Measurements from ENCODE around the gene CELSR1.

Gene CELSR1

DNA sequence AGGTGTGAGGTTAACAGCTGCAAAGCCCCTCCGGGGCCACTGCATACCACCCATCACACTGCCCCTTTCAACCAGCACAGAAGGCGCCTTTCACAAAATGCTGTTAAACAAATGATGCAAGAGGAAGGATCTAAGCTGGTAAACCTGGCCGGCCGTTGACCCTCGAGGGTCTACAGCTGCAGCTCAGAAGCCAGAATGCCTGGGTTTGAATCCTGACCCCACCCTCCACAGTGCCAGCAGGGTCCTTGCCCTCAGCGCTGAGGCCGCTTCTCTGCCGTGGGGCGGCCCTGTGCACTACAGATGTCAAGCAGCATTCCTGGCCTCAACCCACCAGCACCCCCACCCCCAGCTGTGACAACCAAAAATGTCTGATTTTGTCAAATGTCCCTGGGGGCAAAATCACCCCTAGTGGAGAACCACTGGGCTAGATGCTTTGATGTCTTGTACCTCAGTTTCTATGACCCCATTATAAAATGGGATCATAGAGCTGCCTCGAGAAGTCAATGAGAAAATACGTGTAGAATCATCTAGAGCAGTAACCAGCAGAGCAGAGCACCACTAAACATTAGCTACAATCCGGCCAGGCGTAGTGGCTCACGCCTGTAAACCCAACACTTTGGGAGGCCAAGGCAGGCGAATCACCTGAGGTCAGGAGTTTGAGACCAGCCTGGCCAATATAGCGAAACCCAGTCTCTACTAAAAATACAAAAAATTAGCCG is 77.9 kb downstream of the CELSR1 start:
- no peak for FAIRE-seq

DNA sequence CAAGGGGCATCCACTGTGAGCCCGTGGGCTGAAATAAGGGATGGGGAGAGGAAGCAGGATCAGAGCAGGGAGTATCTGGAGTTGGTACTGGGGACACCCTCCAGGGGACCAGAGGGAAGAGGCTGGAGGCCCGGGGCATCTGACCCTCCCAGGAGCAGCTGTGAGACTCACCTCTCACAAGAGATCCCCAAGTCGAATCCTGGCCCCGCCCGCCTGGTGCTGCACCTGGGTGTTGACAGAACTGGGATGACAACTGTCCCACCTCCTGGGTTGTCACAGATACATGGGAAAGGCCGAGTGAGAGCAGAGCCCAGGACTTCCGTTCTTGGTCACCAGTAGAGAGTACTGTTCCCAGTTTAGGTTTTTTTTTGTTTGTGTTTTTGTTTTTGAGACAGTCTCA is 78.9 kb downstream of the CELSR1 start:
- FAIRE-seq (no peak), DNase-seq (ENCODE audit: insufficient read length) (no peak)
- no peak for TF ChIP-seq TAF1 (IDR thresholded peaks at IDR 0.05; ENCODE audit: borderline replicate concordance, low read depth, low read length)
- TF ChIP-seq POLR2A (IDR thresholded peaks at IDR 0.05; ENCODE audit: low read depth, low read length), result no peak
- no peak for TF ChIP-seq POLR2AphosphoS5 (IDR thresholded peaks at IDR 0.05; ENCODE audit: low read depth, low read length)

More for the DNA sequence above, 77.9 kb downstream of the CELSR1 start:
- TF ChIP-seq POLR2AphosphoS5 (IDR thresholded peaks at IDR 0.05; ENCODE audit: low read depth, low read length) (no peak), TAF1 (IDR thresholded peaks at IDR 0.05; ENCODE audit: borderline replicate concordance, low read depth, low read length) (no peak), POLR2A (IDR thresholded peaks at IDR 0.05; ENCODE audit: low read depth, low read length) (no peak)
- DNase-seq (ENCODE audit: insufficient read length), result no peak

DNA sequence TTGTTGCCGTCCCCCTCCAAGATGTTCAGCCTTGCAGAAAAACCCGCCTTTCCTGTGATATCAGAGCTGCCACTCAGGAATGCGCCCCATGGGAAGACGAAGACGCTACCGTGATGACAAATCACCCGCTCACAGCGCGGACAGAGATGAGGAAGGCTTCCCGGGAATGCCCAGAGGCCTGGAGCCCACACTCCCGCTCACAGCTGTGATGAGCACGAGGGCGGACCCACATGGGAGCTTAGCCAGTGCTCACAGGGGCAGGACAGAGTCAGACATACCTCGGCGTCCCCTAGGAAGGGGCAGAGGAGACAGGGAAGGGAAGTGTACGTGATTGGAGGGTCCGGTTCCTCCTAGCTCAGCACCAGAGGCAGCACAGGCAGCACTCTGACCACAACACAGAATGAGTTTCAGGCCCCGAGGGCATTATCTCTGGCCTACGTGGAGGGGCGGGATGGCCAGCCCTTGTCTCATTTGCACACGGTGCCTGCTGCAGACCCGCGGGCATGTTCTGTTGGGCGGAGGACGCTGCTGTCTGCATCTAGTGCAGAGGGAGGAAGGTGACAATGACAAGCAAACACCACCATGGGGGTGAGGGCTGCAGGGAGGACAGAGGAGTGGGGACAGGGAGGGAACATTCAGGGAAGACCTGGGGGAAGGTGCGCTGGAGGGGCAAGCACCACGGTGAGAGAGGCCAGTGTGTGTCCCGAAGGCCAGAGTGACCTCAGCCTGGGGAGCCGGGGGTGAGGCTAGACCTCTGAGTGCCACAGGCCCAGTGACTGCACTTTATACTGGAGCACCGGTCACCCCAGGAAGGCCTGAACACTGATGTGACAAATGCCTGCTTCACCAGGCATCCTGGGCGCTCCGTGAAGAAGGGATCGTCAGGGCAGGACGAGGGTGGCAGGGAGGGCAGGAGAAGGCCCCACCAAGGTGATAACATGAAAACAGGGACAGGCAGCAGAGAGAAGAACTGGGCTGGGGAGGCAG is 79.6 kb downstream of the CELSR1 start:
- DNase-seq (ENCODE audit: insufficient read length), result no peak
- no peak for FAIRE-seq
- TF ChIP-seq POLR2AphosphoS5 (IDR thresholded peaks at IDR 0.05; ENCODE audit: low read depth, low read length), result no peak
- TF ChIP-seq POLR2A (IDR thresholded peaks at IDR 0.05; ENCODE audit: low read depth, low read length), result no peak
- TF ChIP-seq TAF1 (IDR thresholded peaks at IDR 0.05; ENCODE audit: borderline replicate concordance, low read depth, low read length), result no peak

DNA sequence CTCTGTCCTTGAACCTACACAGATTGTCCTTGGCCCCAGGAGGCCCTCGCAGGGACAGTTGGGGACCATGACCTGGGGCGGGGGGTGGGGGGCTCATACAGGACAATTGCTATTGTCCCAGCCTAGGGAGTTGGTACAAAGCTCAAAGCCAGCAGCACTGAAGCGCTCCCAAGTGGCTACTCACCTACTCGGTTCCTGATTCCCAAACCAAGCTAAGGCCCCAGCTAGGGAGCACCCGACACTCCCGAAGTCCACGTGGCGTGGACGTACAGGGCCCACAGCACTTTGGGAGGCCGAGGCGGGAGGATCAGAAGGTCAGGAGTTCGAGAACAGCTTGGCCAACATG is 80.6 kb downstream of the CELSR1 start:
- FAIRE-seq (no peak), DNase-seq (ENCODE audit: insufficient read length) (no peak)
- TF ChIP-seq TAF1 (IDR thresholded peaks at IDR 0.05; ENCODE audit: borderline replicate concordance, low read depth, low read length) (no peak), POLR2A (IDR thresholded peaks at IDR 0.05; ENCODE audit: low read depth, low read length) (no peak), POLR2AphosphoS5 (IDR thresholded peaks at IDR 0.05; ENCODE audit: low read depth, low read length) (no peak)

DNA sequence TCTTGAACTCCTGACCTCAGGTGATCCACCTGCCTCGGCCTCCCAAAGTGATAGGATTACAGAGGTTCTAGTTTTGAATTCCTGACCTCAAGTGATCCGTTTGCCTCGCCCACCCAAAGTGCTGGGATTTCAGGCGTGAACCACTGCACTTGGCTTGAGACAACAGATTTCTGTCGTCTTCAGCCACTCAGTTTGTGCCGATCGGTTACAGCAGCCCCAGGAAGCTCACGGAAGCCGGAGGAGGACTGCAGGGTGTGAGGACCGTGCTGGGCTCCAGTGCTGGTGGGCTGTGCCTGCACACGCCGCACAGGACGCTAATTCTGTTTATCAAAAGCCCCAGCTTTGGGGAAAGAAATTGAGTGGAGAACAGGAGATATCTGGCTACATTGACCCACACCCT is 82.0 kb downstream of the CELSR1 start:
- no peak for DNase-seq (ENCODE audit: insufficient read length)
- TF ChIP-seq TAF1 (IDR thresholded peaks at IDR 0.05; ENCODE audit: borderline replicate concordance, low read depth, low read length) (no peak), POLR2A (IDR thresholded peaks at IDR 0.05; ENCODE audit: low read depth, low read length) (no peak), POLR2AphosphoS5 (IDR thresholded peaks at IDR 0.05; ENCODE audit: low read depth, low read length) (no peak)
- no peak for FAIRE-seq

DNA sequence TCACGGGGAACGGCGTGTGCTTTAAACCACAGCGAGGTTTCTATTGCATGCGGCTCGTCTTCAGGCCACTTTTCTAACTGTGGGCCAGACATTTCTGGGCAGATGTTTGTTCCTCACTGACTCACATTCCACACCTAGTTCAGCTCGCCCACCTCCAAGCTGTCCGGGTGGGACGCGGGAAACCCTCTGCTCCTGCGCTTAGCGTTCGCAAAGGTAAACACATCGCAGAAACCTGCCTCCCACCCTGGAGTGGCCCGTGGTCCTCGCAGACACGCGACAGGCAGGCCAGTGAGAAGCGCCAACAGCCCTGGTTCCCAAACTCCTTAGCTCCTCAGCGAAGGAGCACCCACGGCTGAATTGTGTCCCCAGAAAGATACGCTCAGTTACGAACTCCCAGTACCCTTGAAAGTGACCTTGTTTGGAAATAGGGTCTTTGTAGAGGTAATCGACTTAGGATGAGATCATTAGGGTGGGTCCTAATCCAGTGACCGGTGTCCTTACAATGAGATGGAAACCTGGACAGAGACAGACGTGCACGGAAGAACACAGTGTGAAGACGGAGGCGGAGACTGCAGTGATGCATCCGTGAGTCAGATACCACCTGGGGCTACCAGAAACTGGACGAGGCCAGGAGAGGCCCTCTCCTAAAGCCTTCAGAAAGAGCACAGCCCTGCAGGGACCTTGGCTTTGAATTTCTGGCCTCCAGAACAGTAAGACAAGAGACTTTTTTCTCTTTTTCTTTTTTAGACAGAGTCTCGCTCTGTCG is 82.7 kb downstream of the CELSR1 start:
- TF ChIP-seq TAF1 (IDR thresholded peaks at IDR 0.05; ENCODE audit: borderline replicate concordance, low read depth, low read length) (no peak), POLR2AphosphoS5 (IDR thresholded peaks at IDR 0.05; ENCODE audit: low read depth, low read length) (no peak), POLR2A (IDR thresholded peaks at IDR 0.05; ENCODE audit: low read depth, low read length) (no peak)
- DNase-seq (ENCODE audit: insufficient read length), result no peak
- no peak for FAIRE-seq

DNA sequence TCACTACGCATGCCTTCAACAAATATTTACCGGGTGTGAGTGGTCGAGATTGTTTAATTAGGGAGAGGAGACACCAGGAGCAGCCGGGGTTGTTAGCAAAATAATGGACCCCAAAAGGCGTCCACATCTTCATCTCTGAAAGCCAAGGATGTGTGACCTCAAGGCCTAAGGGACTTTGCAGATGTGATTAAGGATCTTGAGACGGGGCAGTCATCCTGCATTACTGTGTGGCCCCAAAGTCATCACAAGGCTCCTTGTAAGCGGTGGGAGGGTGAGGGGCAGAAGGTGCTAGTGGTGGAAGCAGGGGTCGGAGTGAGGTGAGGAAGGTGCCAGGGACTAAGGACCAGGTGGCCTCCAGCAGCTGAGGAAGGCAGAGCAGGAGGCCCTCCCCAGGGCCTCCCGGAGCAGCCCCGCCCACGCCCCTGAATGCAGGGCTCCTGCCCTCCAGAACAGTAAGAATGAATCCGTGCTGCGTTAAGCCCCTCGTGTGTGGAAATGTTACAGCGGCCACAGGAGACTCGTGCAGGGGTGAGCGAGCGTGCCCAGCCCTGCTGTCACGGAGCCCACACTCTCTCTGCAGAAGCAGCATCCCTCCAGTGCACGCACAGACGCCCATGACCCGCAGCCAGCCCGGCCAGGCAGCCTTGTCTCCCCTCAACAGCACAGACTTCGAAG is 83.5 kb downstream of the CELSR1 start:
- TF ChIP-seq POLR2AphosphoS5 (IDR thresholded peaks at IDR 0.05; ENCODE audit: low read depth, low read length) (no peak), POLR2A (IDR thresholded peaks at IDR 0.05; ENCODE audit: low read depth, low read length) (no peak), TAF1 (IDR thresholded peaks at IDR 0.05; ENCODE audit: borderline replicate concordance, low read depth, low read length) (no peak)
- DNase-seq (ENCODE audit: insufficient read length) (no peak), FAIRE-seq (no peak)

DNA sequence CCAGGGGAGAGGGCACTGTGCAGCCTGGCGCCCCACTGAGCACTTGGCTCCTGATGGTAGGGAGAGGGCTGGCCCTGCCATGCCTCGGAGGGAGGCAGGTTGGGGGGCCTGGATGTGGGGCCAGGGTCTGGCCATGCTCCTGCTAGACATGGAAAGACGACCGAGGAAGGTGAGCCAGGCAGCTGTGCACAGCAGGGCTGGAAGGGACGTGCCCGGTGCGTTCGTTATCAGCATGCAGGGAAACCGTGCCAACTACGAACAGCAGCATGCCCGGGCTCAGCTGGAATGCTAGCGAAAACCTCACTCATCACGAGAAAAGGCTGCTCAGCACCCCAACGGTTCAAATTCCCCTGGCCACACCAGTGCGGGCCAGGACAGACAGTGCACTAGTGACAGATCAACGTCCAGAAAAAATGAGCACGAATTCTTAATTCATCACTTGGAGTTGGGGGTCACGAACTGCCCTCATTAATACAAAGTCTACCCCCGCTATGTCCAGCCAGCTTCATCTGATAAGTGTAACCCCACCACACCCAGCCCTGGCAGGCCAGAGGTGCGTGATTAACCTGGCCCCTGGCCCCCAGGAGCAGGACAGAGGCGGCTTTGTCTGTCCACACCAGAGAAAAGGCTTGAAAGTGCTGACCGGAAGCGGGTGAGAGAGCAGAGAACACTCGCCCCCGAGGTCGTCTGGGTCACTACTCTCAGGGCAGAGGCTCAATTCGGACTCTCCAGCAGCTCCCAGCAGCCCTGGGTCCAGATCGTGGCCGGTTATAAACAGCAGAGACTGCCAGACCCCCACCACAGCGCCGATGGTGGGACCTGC is 84.2 kb downstream of the CELSR1 start:
- FAIRE-seq, result no peak
- no peak for TF ChIP-seq POLR2AphosphoS5 (IDR thresholded peaks at IDR 0.05; ENCODE audit: low read depth, low read length)
- TF ChIP-seq TAF1 (IDR thresholded peaks at IDR 0.05; ENCODE audit: borderline replicate concordance, low read depth, low read length), result no peak
- TF ChIP-seq POLR2A (IDR thresholded peaks at IDR 0.05; ENCODE audit: low read depth, low read length), result no peak
- DNase-seq (ENCODE audit: insufficient read length), result no peak

DNA sequence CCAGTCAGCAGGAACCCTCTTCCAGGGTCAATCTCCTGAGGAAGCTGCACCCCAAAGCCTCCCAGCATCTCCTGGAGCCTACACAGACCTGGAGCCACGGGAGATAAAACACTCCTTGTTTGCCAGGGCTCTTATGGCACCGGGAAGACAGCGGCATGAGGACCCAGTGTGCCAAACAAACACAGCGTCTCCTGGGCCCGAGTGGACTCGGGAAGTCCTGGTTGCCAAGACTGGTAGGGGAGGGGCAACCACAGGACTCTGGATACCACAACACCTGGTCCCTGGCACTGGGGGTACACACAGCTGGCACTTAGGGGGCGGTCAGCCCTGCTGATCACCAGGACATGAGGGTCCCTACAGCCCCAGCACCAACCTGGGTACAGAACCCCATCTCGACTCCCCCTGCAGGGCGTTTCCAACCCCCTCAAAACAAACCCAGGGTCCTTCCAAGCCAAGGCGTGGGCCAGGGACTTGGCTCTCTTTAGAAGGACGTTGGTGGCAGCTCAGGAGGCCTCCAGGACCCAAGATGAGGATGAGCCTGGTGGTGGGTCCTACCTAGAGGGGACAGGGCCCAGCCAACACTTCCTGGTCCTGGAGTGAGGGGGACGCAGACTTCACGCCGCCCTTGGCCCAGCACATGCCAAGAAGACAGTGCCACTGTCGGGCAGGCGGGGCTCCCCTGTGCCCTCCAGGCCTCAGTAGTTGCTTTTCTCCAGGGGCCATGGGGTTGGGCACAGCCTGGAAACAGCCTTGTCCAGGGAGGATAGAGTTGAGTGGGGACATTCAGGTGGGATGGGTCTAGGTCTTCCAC is 85.0 kb downstream of the CELSR1 start:
- DNase-seq (ENCODE audit: insufficient read length), result no peak
- TF ChIP-seq POLR2AphosphoS5 (IDR thresholded peaks at IDR 0.05; ENCODE audit: low read depth, low read length) (no peak), POLR2A (IDR thresholded peaks at IDR 0.05; ENCODE audit: low read depth, low read length) (no peak), TAF1 (IDR thresholded peaks at IDR 0.05; ENCODE audit: borderline replicate concordance, low read depth, low read length) (no peak)
- FAIRE-seq, result no peak

Measured in GM12892 (cell line).